Breast epithelium (tissue), 3 donors: ENCODE data around the gene SHISA6.

Experiments
- POLR2AphosphoS5 ChIP-seq, 3 donors: sonication (generic); formaldehyde crosslinking; IDR thresholded peaks; one replicate each; pipeline ENCODE4 v1.6.1; 2017; ENCODE audit warnings: antibody characterized with exemption in 3 of 3
- TF ChIP-seq, protein P1 (sequence below), 3 donors: fragments of 450-650 bp; IDR thresholded peaks; one replicate each; pipeline ENCODE4 v1.5.1; 2016 to 2017; ENCODE audit warnings: antibody characterized with exemption in 3 of 3, mild to moderate bottlenecking in 3 of 3, moderate library complexity in 3 of 3

DNA sequence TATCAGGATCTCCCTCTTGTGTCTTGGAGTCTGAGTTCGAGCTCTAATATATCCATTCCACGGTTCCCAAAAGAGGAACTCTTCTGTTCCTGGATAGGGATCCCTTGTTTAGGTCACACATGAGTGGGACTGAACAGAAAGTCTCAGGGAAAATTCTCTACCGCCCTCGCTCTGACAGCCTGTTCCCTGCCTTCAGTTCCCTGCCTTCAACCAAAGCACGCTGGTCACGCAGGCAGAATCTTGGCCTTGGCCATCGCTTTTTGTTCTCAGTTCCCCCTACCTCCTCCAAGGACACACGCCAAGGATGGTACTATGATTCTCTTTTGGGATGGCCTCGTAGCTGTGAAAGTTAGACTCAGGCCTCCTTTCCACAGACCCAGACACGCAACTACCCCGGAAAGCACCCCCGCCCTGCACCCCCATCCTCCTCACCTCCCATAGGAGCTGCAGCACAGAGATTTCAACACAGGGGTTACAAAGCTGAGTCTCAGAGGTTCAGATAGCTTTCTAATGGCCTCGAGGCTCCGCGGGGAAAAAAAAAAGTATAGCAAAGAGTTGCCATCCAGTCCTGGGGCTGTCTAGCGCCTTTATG lies 1.5 kb upstream of the SHISA6 start:
- no peak for TF ChIP-seq POLR2AphosphoS5 (IDR thresholded peaks at IDR 0.05)
- TF ChIP-seq, protein P1, sequence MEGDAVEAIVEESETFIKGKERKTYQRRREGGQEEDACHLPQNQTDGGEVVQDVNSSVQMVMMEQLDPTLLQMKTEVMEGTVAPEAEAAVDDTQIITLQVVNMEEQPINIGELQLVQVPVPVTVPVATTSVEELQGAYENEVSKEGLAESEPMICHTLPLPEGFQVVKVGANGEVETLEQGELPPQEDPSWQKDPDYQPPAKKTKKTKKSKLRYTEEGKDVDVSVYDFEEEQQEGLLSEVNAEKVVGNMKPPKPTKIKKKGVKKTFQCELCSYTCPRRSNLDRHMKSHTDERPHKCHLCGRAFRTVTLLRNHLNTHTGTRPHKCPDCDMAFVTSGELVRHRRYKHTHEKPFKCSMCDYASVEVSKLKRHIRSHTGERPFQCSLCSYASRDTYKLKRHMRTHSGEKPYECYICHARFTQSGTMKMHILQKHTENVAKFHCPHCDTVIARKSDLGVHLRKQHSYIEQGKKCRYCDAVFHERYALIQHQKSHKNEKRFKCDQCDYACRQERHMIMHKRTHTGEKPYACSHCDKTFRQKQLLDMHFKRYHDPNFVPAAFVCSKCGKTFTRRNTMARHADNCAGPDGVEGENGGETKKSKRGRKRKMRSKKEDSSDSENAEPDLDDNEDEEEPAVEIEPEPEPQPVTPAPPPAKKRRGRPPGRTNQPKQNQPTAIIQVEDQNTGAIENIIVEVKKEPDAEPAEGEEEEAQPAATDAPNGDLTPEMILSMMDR (IDR thresholded peaks at IDR 0.05) = no peak
